Right atrium auricular region (tissue), 2 donors: ENCODE results near the gene COQ9. TPM values are rescaled to one million over a fixed set of nuclear protein-coding genes. Genes with fewer than 3 reads are reported as not detected.

Source experiments
- DNase-seq: peaks from one replicate; pipeline ENCODE4 v3.0.0-alpha.2; 2019; ENCODE audit warnings: low spot score
- H3K27ac ChIP-seq, 2 donors: fragments of 200-600 bp; sonication (generic); 1 replicate in 1 of 2; 2 replicates in 1 of 2; pipeline ENCODE4 v1.5.1; 2016 to 2019
- H3K27me3 ChIP-seq, 2 donors: fragments of 200-600 bp; sonication (generic); one replicate each; pipeline versions ENCODE4 v1.5.1 to v1.6.0; 2017 to 2019
- H3K36me3 ChIP-seq: fragments of 200-600 bp; sonication (generic); one replicate; pipeline ENCODE4 v1.5.1; 2016
- H3K4me1 ChIP-seq, 2 donors: fragments of 200-600 bp; sonication (generic); one replicate each; pipeline versions ENCODE4 v1.5.1 to v1.6.0; 2017 to 2019
- H3K4me3 ChIP-seq, 2 donors: fragments of 200-600 bp; sonication (generic); 1 replicate in 1 of 2; 2 replicates in 1 of 2; pipeline ENCODE4 v1.5.1; 2017 to 2019; ENCODE audit warnings: mild to moderate bottlenecking in 1 of 2, moderate library complexity in 1 of 2
- H3K9me3 ChIP-seq, 2 donors: fragments of 200-600 bp; sonication (generic); one replicate each; pipeline ENCODE4 v1.5.1; 2019
- total RNA-seq, 2 donors: library from RNA; depleted of rRNA; stranded (reverse); fragments of >200 nt; gene quantifications; one replicate each; pipeline ENCODE4 v1.1.0, GENCODE V29; 2016
- TF ChIP-seq, protein P1 (sequence below), 2 donors: fragments of 200-600 bp; sonication (generic); IDR thresholded peaks; one replicate each; pipeline ENCODE4 v1.5.1; 2019; ENCODE audit warnings: antibody characterized with exemption in 2 of 2

COQ9 gene
- total RNA-seq, 2 donors from 2014 or later = 106 to 153 TPM

DNA sequence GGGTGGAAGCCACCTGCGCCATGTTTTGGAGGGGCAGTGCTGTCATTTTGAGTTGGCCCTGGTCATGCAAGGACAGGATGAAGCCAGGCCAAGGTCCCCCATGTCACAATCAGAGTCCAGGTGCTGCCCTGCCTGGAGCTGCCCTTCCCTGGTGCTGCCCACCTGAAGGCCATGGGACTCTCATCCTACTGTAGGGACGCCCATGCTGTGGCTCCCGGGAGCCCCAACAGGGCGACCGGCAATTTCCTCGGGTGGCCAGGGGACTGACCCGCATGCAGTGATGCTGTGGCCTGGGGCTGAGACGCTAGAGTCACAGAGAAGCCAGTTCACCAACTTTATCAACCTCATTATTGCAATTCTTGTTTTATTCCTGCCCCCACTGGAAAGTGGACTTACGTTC, 34.7 kb upstream of the COQ9 start:
- Histone ChIP-seq H3K9me3 (no peaks in the 10 kb centered on the region), H3K36me3 (no peaks in the 10 kb centered on the region), H3K27me3 (no peaks in the 10 kb centered on the region), H3K27ac (no peak overlapping the region), H3K4me1 (peaks cover 0 to 32% of the 10 kb centered on the region in 2 donors), H3K4me3 (no peak overlapping the region)
- TF ChIP-seq, protein P1, sequence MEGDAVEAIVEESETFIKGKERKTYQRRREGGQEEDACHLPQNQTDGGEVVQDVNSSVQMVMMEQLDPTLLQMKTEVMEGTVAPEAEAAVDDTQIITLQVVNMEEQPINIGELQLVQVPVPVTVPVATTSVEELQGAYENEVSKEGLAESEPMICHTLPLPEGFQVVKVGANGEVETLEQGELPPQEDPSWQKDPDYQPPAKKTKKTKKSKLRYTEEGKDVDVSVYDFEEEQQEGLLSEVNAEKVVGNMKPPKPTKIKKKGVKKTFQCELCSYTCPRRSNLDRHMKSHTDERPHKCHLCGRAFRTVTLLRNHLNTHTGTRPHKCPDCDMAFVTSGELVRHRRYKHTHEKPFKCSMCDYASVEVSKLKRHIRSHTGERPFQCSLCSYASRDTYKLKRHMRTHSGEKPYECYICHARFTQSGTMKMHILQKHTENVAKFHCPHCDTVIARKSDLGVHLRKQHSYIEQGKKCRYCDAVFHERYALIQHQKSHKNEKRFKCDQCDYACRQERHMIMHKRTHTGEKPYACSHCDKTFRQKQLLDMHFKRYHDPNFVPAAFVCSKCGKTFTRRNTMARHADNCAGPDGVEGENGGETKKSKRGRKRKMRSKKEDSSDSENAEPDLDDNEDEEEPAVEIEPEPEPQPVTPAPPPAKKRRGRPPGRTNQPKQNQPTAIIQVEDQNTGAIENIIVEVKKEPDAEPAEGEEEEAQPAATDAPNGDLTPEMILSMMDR (IDR thresholded peaks at IDR 0.05) = no peak
- DNase-seq = no peak

DNA sequence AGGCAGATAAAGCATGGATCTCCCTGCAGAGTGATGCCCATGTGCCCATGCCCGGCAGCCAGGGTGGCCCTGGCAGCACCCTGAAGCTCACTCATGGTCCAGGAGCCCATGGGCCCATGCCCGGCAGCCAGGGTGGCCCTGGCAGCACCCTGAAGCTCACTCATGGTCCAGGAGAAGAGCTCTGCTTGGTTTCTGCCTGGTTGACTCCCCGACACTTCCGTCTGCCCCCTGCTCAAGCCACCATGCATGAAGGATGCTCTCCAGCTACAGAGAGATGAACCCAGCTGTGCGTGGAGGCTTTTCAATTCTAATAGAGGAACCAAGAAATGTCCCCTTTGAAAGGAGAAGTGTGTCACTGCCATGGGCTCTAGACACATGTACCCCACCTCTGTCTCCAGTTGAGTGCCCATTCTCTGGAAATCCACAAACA, 34.0 kb upstream of the COQ9 start:
- no peaks in the 10 kb centered on the region for H3K27me3 ChIP-seq
- TF ChIP-seq, protein P1 (IDR thresholded peaks at IDR 0.05) = no peak
- H3K27ac ChIP-seq = no peak overlapping the region
- peaks cover 0 to 40% of the 10 kb centered on the region in 2 donors for H3K4me1 ChIP-seq
- H3K9me3 ChIP-seq = no peaks in the 10 kb centered on the region
- H3K4me3 ChIP-seq = no peak overlapping the region
- no peak for DNase-seq
- H3K36me3 ChIP-seq = no peaks in the 10 kb centered on the region

DNA sequence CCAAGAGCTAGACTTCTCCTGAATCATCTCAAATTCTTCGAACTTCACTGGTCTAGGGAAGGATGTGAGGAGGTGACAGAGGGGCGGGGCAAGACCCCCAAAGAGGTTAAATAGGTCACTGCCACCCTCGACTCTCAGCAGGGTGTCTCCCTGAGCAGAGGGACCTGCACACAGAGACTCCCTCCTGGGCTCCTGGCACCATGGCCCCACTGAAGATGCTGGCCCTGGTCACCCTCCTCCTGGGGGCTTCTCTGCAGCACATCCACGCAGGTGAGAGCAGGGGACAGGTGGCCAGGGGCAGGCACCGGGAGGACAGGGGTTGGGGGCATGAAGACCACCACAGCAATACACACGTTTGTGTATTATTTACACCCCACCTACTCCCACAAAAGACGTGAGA, 33.5 kb upstream of the COQ9 start:
- no peaks in the 10 kb centered on the region for H3K27me3 ChIP-seq
- no peak for DNase-seq
- H3K4me3 ChIP-seq = no peak overlapping the region
- no peak overlapping the region for H3K27ac ChIP-seq
- TF ChIP-seq, protein P1 (IDR thresholded peaks at IDR 0.05) = no peak
- no peaks in the 10 kb centered on the region for H3K36me3 ChIP-seq
- peaks cover 0 to 44% of the 10 kb centered on the region in 2 donors for H3K4me1 ChIP-seq
- H3K9me3 ChIP-seq = no peaks in the 10 kb centered on the region

DNA sequence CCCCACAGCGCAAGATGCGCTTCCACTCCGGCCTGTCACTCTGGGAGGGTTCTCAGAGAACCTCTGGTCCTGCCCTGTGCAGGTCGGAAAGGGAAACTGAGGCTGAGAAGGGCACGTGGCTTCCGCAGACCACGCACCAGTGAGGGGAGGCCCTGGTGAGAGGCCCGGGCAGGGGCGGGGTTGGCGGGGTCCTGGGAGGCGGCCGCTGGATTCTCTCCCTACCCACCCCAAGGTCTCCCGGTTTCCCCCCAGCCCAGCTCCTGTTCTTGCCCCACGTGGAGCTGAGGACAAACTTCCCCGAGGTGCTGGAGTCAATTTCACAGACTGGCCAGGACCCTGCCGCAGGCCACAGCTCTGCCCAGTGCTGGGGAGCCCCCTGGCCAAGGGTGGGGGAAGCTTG, 31.2 kb upstream of the COQ9 start:
- Histone ChIP-seq H3K27ac (peak overlapping the region in 1 of 2 donors; percentile 67), H3K27me3 (no peaks in the 10 kb centered on the region), H3K36me3 (no peaks in the 10 kb centered on the region), H3K9me3 (no peaks in the 10 kb centered on the region), H3K4me3 (no peak overlapping the region), H3K4me1 (peaks cover 0 to 34% of the 10 kb centered on the region in 2 donors)
- no peak for DNase-seq
- TF ChIP-seq, protein P1 (IDR thresholded peaks at IDR 0.05) = no peak

DNA sequence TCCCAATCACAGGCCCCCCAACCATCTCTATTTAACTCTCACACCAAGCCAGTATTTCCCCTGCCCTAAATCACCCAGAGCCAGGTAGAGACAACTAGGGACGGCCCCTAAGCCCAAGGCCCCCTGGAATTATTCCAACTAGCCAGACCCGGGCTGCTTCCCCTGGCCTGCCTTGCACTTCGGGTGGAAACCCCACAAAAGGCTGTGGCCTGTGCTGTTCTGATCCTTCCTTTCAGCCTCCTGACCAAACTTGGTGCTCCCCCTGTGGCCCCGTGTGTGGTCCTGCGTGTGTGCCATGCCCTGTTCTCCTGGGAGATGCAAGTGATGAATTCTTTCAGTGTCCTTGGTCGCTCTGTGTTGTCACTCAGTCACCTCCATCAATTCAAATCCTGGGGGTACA, 27.8 kb upstream of the COQ9 start:
- Histone ChIP-seq H3K4me3 (no peak overlapping the region), H3K36me3 (no peaks in the 10 kb centered on the region), H3K9me3 (no peaks in the 10 kb centered on the region), H3K27me3 (no peaks in the 10 kb centered on the region), H3K27ac (no peak overlapping the region), H3K4me1 (peaks cover 0 to 45% of the 10 kb centered on the region in 2 donors)
- TF ChIP-seq, protein P1 (IDR thresholded peaks at IDR 0.05) = no peak
- no peak for DNase-seq
